ENCODE measurements around the gene RWDD4. TPM values are rescaled to one million over a fixed set of nuclear protein-coding genes. Genes with fewer than 3 reads are reported as not detected.

Gene RWDD4
- total RNA-seq, 1 donor from 2014 or later: 21.2 TPM

DNA sequence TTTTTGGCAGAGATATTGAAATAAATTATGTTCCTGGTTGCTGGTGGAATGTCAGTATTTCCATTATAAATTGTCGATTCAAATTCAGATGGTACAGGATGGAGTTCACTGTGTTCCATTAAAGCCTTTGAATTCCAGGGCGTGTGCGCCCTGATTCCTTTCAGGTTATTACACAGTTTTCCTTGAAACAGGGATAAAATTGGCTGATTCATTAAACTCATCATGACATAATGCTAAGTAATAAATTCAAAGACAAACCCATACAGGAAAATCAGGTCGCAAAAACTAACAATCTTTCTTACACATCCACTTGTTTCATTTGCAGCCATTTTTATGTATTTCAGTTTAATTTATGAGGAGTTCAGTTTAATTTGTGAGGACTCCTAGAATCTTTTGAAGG is 51.1 kb downstream of the RWDD4 start:
- FAIRE-seq (no peak), DNase-seq (ENCODE audit: low spot score in 2 of 2) (no peak)

DNA sequence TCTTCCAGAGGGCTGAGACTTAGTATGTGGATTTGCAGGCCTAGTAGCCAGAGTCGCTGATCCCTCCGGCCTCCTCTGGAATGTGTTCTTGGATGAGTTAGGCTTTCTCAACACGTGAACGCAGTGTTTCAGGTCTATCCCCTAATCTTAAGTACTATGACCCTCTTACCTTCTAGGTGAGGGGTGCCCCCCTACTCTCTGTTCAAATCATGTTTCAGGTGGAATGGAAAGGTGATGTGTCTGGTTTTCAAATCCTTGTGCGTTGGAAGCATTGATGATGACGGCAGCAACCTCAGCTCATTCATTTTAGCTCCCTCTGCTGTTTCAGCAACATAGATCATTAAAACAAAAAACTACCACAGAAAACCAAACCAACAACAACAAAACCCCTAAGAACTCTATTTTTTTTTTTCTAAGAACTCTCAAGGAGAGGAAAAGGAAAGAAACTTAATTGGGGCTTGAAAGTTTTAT is 56.4 kb downstream of the RWDD4 start:
- FAIRE-seq: no peak
- no peak for DNase-seq (ENCODE audit: low spot score in 2 of 2)

DNA sequence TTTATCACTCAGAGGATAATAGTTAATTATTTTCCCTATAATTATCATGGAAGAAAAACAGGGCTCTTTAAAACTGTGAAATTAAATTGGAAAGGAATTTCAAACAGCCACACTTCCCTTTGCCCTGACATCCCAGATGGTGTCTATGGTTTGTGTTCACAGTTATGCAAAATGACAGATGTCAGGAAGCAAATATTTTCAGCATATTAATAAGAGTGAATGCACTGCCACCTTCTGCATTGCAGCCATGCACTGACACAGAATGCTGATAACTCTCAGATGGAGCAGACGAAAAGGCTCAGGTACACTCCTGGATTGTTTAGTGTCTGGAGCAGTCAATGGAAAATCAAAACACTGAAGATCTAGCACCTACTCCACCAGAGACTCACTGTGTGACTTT is 57.6 kb downstream of the RWDD4 start:
- no peak for DNase-seq (ENCODE audit: low spot score in 2 of 2)
- FAIRE-seq: no peak

DNA sequence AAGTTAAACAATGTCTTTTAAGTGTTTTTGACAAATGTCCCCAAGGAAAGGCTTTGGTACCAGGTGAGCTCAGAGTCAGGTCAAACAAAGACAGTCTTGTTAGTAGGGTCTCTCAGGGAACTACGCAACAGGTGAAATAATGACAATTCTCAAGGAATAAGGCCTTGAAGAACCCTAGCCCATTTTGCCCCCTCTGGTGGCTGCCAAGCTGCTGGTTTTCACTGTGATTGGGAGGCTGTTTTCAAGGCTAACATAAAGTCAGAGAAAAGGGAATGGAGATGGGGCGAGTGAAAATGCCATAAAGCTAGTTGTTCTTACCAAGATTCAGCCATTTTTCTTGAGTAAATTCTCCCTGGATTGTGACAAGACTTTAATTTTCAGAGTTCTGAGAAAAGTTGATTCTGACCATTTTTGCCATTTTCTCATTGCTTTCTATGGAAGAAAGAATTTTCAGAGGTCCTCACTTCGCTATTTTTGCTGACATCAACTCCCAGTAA is 58.7 kb downstream of the RWDD4 start:
- no peak for DNase-seq (ENCODE audit: low spot score in 2 of 2)
- no peak for FAIRE-seq

DNA sequence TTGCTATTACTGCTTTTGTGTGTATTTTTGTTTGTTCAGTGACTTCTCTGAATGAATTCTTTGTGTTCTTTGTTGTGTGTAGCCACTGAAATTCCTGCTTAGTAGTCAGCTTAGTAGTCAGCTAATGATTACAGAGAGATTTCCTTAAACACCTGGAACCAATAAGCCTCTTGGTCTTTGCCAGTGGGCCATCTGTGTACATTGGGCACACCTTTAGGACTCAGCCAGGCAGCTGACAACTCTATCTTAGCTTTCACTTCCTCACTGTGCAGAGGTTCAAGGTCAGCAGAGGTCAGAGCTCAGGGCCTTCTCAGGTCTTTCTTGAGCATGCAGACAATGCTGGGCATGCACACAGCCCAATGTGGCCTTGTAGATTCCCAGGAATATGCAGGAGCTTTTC is 59.3 kb downstream of the RWDD4 start:
- FAIRE-seq (no peak), DNase-seq (ENCODE audit: low spot score in 2 of 2) (no peak)

DNA sequence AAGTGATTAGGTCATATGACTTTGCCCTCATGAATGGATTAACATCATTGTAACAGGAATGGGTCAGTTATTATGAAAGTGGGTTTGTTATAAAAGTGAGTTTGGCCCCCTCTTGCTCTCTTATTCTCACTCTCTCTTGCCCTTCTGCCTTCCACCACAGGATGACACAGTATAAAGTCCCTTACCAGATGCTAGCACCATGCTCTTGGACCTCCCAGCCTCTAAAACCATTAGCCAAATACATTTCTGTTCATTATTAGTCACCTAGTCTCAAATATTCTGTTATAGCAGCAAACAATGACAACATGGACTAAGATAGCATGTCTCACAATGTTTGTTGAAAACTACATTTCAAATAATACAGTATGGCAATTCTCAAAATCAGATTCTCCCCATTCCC is 59.7 kb downstream of the RWDD4 start:
- DNase-seq (ENCODE audit: low spot score in 2 of 2) (no peak), FAIRE-seq (no peak)

DNA sequence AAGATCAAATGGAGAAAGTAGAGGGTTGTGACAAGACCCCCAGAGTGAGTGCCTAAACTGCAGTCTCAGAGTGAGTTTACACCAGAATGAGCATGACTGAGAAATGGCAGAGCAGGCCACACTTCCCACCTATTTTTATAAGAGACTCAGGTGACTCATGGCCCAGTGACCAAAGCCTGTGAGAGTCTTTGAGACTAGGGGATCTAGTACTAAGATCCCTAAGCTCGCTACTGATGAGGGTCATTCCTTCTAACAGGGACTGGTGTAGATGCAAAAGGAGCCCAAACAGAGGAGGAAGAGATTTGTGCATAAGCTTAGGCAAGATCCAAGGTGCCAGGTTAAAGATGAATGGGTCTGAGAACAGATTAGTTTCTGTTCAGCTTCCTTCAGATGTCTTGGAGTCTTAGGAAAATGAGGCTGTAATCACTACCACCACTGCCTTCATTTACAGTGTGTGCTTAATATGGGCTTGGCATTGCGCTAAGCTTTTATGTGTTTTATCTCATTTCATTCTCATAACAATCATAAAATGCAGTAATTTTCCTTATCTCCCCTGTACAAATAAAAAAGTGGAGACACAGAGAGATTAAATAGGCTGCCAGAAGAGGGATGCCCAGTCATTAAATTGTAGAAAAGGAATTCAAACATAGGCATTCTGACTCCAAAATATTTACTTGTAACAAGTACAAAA is 62.8 kb downstream of the RWDD4 start:
- FAIRE-seq (no peak), DNase-seq (ENCODE audit: low spot score in 2 of 2) (no peak)

DNA sequence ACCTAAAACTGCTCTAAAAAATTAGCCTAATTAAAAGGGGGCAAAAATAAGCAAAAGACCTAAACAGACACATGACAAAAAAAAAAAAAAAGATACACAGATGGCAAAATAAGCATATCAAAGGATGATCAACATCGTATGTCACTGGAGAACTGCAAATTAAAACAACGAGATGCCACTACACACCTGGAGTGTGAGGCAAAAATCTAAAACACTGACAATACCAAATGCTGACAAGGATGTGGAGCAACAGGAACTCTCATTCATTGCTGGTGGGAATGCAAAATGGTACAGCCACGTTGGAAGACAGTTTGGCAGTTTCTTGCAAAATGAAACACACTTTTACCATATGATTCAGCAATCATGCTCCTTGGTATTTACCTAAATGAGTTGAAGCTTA is 64.2 kb downstream of the RWDD4 start:
- DNase-seq (ENCODE audit: low spot score in 2 of 2) (no peak), FAIRE-seq (no peak)

DNA sequence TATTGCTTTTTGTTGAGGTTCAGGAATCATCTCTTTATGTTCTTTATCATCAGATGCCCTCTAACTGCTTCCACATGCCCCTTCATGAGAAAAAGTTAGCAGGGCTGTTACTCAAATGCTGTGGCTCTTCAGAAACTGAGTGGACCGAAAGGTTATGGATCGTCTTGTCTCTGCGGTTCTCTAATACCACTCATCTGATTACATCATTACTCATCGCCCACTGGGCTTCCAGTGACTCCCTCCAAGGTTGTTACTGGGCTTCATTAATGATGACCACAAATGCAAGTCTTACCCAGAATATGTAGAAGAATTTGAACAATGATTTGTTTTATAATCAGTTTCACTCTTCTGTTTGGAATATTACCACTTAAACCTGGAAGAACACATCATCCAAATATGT is 67.7 kb downstream of the RWDD4 start:
- no peak for FAIRE-seq

More for the DNA sequence above, 67.7 kb downstream of the RWDD4 start:
- DNase-seq (ENCODE audit: low spot score in 2 of 2): no peak

Small RNA genes lying within 50 kb of the gene (small RNA-seq; reads per million reads assigned to genes)
- gene RNU6-1053P: not detected
- not detected for gene RNU6-335P
- not detected for gene RNU6-479P

Other genes starting within 250 kb of the RWDD4 start
- gene CDKN2AIP, start 214.5 kb downstream of the RWDD4 start, total RNA-seq: 25.3 TPM
- 16.3 TPM for gene ING2, start 154.1 kb downstream of the RWDD4 start, total RNA-seq
- 84.4 TPM for gene TRAPPC11, start 108 bp upstream of the RWDD4 start, total RNA-seq
- 35.1 TPM for gene STOX2, start 246.1 kb upstream of the RWDD4 start, total RNA-seq